HL-60 (cell line): ENCODE measurements around the gene PPP1R36.

Experiments used
- DNase-seq, 2 experiments: peaks; one replicate each; pipeline ENCODE4 v3.0.0-alpha.2; 2010 to 2020; ENCODE audit warnings: low read depth in 1 of 2, low spot score in 1 of 2
- H3K27ac ChIP-seq: fragments of 250-450 bp; sonication (Bioruptor Pico); replicated peaks from 2 replicates; pipeline ENCODE4 v1.5.1; 2020; ENCODE audit warnings: mild to moderate bottlenecking, moderate library complexity
- H3K27me3 ChIP-seq: fragments of 250-450 bp; sonication (Bioruptor Pico); 2 replicates; pipeline ENCODE4 v1.5.1; 2021; ENCODE audit warnings: mild to moderate bottlenecking, moderate library complexity; ENCODE audit not compliant: insufficient read depth, poor library complexity, severe bottlenecking
- H3K4me3 ChIP-seq: replicated peaks from 2 replicates; pipeline ENCODE4 v1.5.1; 2011; ENCODE audit warnings: mild to moderate bottlenecking, control low read depth, low read length; ENCODE audit not compliant: insufficient read depth
- CTCF ChIP-seq: IDR thresholded peaks from one replicate; pipeline ENCODE4 v1.5.1; 2011; ENCODE audit warnings: low read length, control low read depth, inconsistent platforms; ENCODE audit not compliant: insufficient read depth
- GABPA ChIP-seq: IDR thresholded peaks from 2 replicates; pipeline ENCODE4 v1.6.1; 2012; ENCODE audit warnings: low read depth
- POLR2AphosphoS5 ChIP-seq: IDR thresholded peaks from 2 replicates; pipeline ENCODE4 v1.6.1; 2012; ENCODE audit warnings: low read depth
- REST ChIP-seq: IDR thresholded peaks from 2 replicates; pipeline ENCODE4 v1.6.1; 2012; ENCODE audit warnings: low read depth; ENCODE audit not compliant: insufficient replicate concordance
- SPI1 ChIP-seq: IDR thresholded peaks from 2 replicates; pipeline ENCODE4 v1.6.1; 2012; ENCODE audit warnings: low read depth, mild to moderate bottlenecking, borderline replicate concordance

Gene PPP1R36

GRCh38 chr14:64573109-64573508 is 23.3 kb downstream of the PPP1R36 start:
- no peak overlapping the region for H3K4me3 ChIP-seq
- no peak overlapping the region for H3K27ac ChIP-seq
- no peaks in the 10 kb centered on the region for H3K27me3 ChIP-seq
- no peak for DNase-seq
- TF ChIP-seq POLR2AphosphoS5 (no peak), REST (no peak), CTCF (no peak), SPI1 (no peak), GABPA (no peak)

- Histone ChIP-seq H3K4me3 (no peak overlapping the region), H3K27ac (no peak overlapping the region), H3K27me3 (no peaks in the 10 kb centered on the region)
- no peak for DNase-seq
- TF ChIP-seq SPI1 = no peak
- TF ChIP-seq REST = no peak
- no peak for TF ChIP-seq GABPA
- no peak for TF ChIP-seq POLR2AphosphoS5
- no peak for TF ChIP-seq CTCF
Measured at GRCh38 chr14:64574371-64575107, 24.8 kb downstream of the PPP1R36 start.

GRCh38 chr14:64577211-64577610 is 27.4 kb downstream of the PPP1R36 start:
- H3K4me3 ChIP-seq = no peak overlapping the region
- no peak overlapping the region for H3K27ac ChIP-seq
- no peak for TF ChIP-seq REST
- no peak for TF ChIP-seq POLR2AphosphoS5
- TF ChIP-seq SPI1 = no peak
- no peak for TF ChIP-seq GABPA
- no peak for TF ChIP-seq CTCF
- DNase-seq = no peak
- H3K27me3 ChIP-seq = no peaks in the 10 kb centered on the region
